ENCODE measurements around the gene TRIM2.

GRCh38 chr4:153224474-153224873 lies 20.2 kb downstream of the TRIM2 start:
- no peak for TF ChIP-seq CTCF (IDR thresholded peaks at IDR 0.05; ENCODE audit: low read length)
- no peak for TF ChIP-seq EZH2 (optimal IDR thresholded peaks at IDR 0.05; ENCODE audit: low read depth, low read length)
